Ectodermal cell (in vitro differentiated cells): ENCODE measurements around the gene UCP2.

Source experiments
- H3K27ac ChIP-seq: 2 replicates; pipeline ENCODE4 v1.7.0; 2013; ENCODE audit warnings: mild to moderate bottlenecking, low read depth, low read length; ENCODE audit not compliant: insufficient read depth, poor library complexity, severe bottlenecking
- H3K27me3 ChIP-seq: 2 replicates; pipeline ENCODE4 v1.7.0; 2013; ENCODE audit warnings: mild to moderate bottlenecking, low read length; ENCODE audit not compliant: insufficient read depth, control insufficient read depth, poor library complexity, severe bottlenecking
- H3K36me3 ChIP-seq: one replicate; pipeline ENCODE4 v1.7.0; 2013; ENCODE audit warnings: low read length; ENCODE audit not compliant: control insufficient read depth, insufficient read depth
- H3K4me1 ChIP-seq: one replicate; pipeline ENCODE4 v1.7.0; 2013; ENCODE audit warnings: low read length; ENCODE audit not compliant: control insufficient read depth, insufficient read depth
- H3K4me3 ChIP-seq: 2 replicates; pipeline ENCODE4 v1.7.0; 2013; ENCODE audit warnings: low read depth, low read length, control low read depth; ENCODE audit not compliant: insufficient read depth
- H3K9me3 ChIP-seq: 2 replicates; pipeline ENCODE4 v1.7.0; 2013; ENCODE audit warnings: mild to moderate bottlenecking, low read length, moderate library complexity; ENCODE audit not compliant: control insufficient read depth
- WGBS, 2 experiments: methylation state at CpG; one replicate each; pipeline ENCODE4 v1.1.7; 2013; ENCODE audit warnings: missing lambda C conversion rate in 2 of 2; 5-methylcytosine and 5-hydroxymethylcytosine counted together

Gene UCP2

GRCh38 chr11:73951797-73952196, 30.8 kb downstream of the UCP2 start:
- Histone ChIP-seq H3K36me3 (no peaks in the 10 kb centered on the region), H3K9me3 (no peaks in the 10 kb centered on the region), H3K4me1 (no peaks in the 10 kb centered on the region), H3K27me3 (no peaks in the 10 kb centered on the region), H3K4me3 (no peak overlapping the region), H3K27ac (no peak overlapping the region)
- WGBS, 2 experiments, result 94 to 100% methylated on average over 6 to 7 of the region's 7 CpGs

- Histone ChIP-seq H3K36me3 (no peaks in the 10 kb centered on the region), H3K27me3 (no peaks in the 10 kb centered on the region), H3K27ac (no peak within 1 kb of the TSS), H3K4me3 (no peak within 1 kb of the TSS), H3K9me3 (no peaks in the 10 kb centered on the region), H3K4me1 (no peaks in the 10 kb centered on the region)
- 71 to 73% methylated on average over 12 of the region's 12 CpGs for WGBS, 2 experiments
Observed at GRCh38 chr11:73950869-73951710, 31.6 kb downstream of the UCP2 start, which contains the start of gene DNAJB13. TSS of gene DNAJB13 (plus strand) at chr11:73951026. CDS start at chr11:73951070, 44 bp downstream.

- WGBS, 2 experiments, result 84 to 96% methylated on average over 4 to 5 of the region's 5 CpGs
- Histone ChIP-seq H3K4me1 (no peaks in the 10 kb centered on the region), H3K27ac (no peak overlapping the region), H3K36me3 (no peaks in the 10 kb centered on the region), H3K27me3 (no peaks in the 10 kb centered on the region), H3K9me3 (no peaks in the 10 kb centered on the region), H3K4me3 (no peak overlapping the region)
Observed at GRCh38 chr11:73949912-73950311, 32.7 kb downstream of the UCP2 start.

GRCh38 chr11:73949246-73949645, 33.4 kb downstream of the UCP2 start:
- Histone ChIP-seq H3K27ac (no peak overlapping the region), H3K27me3 (no peaks in the 10 kb centered on the region), H3K36me3 (no peaks in the 10 kb centered on the region), H3K9me3 (no peaks in the 10 kb centered on the region), H3K4me3 (no peak overlapping the region), H3K4me1 (no peaks in the 10 kb centered on the region)
- WGBS, 2 experiments, result 92 to 95% methylated on average over 4 of the region's 4 CpGs

GRCh38 chr11:73946798-73947458, 35.7 kb downstream of the UCP2 start:
- 94 to 97% methylated on average over 13 of the region's 13 CpGs for WGBS, 2 experiments
- Histone ChIP-seq H3K9me3 (no peaks in the 10 kb centered on the region), H3K4me3 (no peak overlapping the region), H3K36me3 (no peaks in the 10 kb centered on the region), H3K4me1 (no peaks in the 10 kb centered on the region), H3K27me3 (no peaks in the 10 kb centered on the region), H3K27ac (no peak overlapping the region)

- Histone ChIP-seq H3K4me3 (no peak overlapping the region), H3K4me1 (no peaks in the 10 kb centered on the region), H3K27me3 (no peaks in the 10 kb centered on the region), H3K27ac (no peak overlapping the region), H3K9me3 (no peaks in the 10 kb centered on the region), H3K36me3 (no peaks in the 10 kb centered on the region)
- 92 to 93% methylated on average over 4 of the region's 4 CpGs for whole genome bisulfite sequencing, 2 experiments
Observed at GRCh38 chr11:73945396-73945795, 37.2 kb downstream of the UCP2 start.

GRCh38 chr11:73944901-73945300, 37.7 kb downstream of the UCP2 start:
- Histone ChIP-seq H3K36me3 (no peaks in the 10 kb centered on the region), H3K9me3 (no peaks in the 10 kb centered on the region), H3K27me3 (no peaks in the 10 kb centered on the region), H3K4me3 (no peak overlapping the region), H3K4me1 (no peaks in the 10 kb centered on the region), H3K27ac (no peak overlapping the region)
- WGBS, 2 experiments, result 87 to 89% methylated on average over 10 of the region's 10 CpGs

- H3K9me3 ChIP-seq, result no peaks in the 10 kb centered on the region
- H3K4me3 ChIP-seq, result no peak overlapping the region
- no peaks in the 10 kb centered on the region for H3K27me3 ChIP-seq
- WGBS, 2 experiments, result 92 to 96% methylated on average over 5 of the region's 6 CpGs
- no peaks in the 10 kb centered on the region for H3K36me3 ChIP-seq
- no peaks in the 10 kb centered on the region for H3K4me1 ChIP-seq
- no peak overlapping the region for H3K27ac ChIP-seq
Observed at GRCh38 chr11:73944085-73944484, 38.6 kb downstream of the UCP2 start.

- Histone ChIP-seq H3K27me3 (no peaks in the 10 kb centered on the region), H3K36me3 (no peaks in the 10 kb centered on the region), H3K4me1 (no peaks in the 10 kb centered on the region), H3K9me3 (no peaks in the 10 kb centered on the region), H3K27ac (no peak overlapping the region), H3K4me3 (no peak overlapping the region)
- 93 to 100% methylated on average over 1 of the region's 1 CpG for WGBS, 2 experiments
Observed at GRCh38 chr11:73942010-73942409, 40.6 kb downstream of the UCP2 start.

- no peaks in the 10 kb centered on the region for H3K9me3 ChIP-seq
- H3K27ac ChIP-seq, result no peak overlapping the region
- no peaks in the 10 kb centered on the region for H3K36me3 ChIP-seq
- no peaks in the 10 kb centered on the region for H3K4me1 ChIP-seq
- WGBS, 2 experiments, result 96 to 97% methylated on average over 8 to 9 of the region's 9 CpGs
- H3K27me3 ChIP-seq, result no peaks in the 10 kb centered on the region
- H3K4me3 ChIP-seq, result no peak overlapping the region
Observed at GRCh38 chr11:73940801-73941570, 41.7 kb downstream of the UCP2 start.
